HEK293 (cell line): Measurements from ENCODE around the gene FGFR2.

Experiments
- CTCF ChIA-PET: fragments of 350-600 bp; formaldehyde crosslinking; extraction: SDS; loops from one replicate; lab custom pipeline; 2021; ENCODE audit warnings: antibody characterized with exemption; lab: Yijun Ruan, JAX
- POLR2A ChIA-PET: fragments of 300-600 bp; formaldehyde crosslinking; extraction: SDS; loops from one replicate; lab custom pipeline; 2020; ENCODE audit warnings: antibody characterized with exemption, inconsistent platforms; lab: Yijun Ruan, JAX
- H3K27ac ChIP-seq: fragments of 200-500 bp; sonication (Bioruptor generic); 2 replicates; pipeline ENCODE4 v1.5.1; 2014; ENCODE audit warnings: low read depth, low read length, control low read depth, inconsistent platforms; ENCODE audit errors: extremely low read depth
- H3K36me3 ChIP-seq, 2 experiments: fragments of 200-500 bp in 1 of 2; sonication (Bioruptor generic) in 1 of 2; 1 replicate in 1 of 2; 2 replicates in 1 of 2; pipeline ENCODE4 v1.5.1; 2014 to 2017; ENCODE audit warnings: inconsistent platforms in 2 of 2, low read length in 2 of 2; ENCODE audit not compliant: control insufficient read depth in 2 of 2, insufficient read depth in 1 of 2
- H3K4me1 ChIP-seq: fragments of 200-500 bp; sonication (Bioruptor generic); 2 replicates; pipeline ENCODE4 v1.5.1; 2014; ENCODE audit warnings: mild to moderate bottlenecking, low read length, inconsistent platforms; ENCODE audit not compliant: control insufficient read depth, insufficient read depth
- H3K4me3 ChIP-seq: 2 replicates; pipeline ENCODE4 v1.5.1; 2011; ENCODE audit warnings: low read depth, mild to moderate bottlenecking, control low read depth, low read length, moderate library complexity
- H3K9me3 ChIP-seq: fragments of 200-500 bp; sonication (Bioruptor generic); 2 replicates; pipeline ENCODE4 v1.5.1; 2014; ENCODE audit warnings: low read depth, low read length, inconsistent platforms; ENCODE audit not compliant: control insufficient read depth, insufficient read depth
- BCL11B ChIP-seq: fragments of 450-650 bp; formaldehyde crosslinking; IDR thresholded peaks from 2 replicates; pipeline ENCODE4 v1.5.1; 2016; ENCODE audit warnings: low read depth, missing biosample characterization, missing genetic modification characterization
- GLIS1 ChIP-seq: fragments of 450-650 bp; formaldehyde crosslinking; IDR thresholded peaks from 2 replicates; pipeline ENCODE4 v1.5.1; 2016; ENCODE audit warnings: missing biosample characterization, missing genetic modification characterization
- INSM2 ChIP-seq: fragments of 450-650 bp; formaldehyde crosslinking; IDR thresholded peaks from 2 replicates; pipeline ENCODE4 v1.5.1; 2016; ENCODE audit warnings: missing biosample characterization, missing genetic modification characterization
- KLF1 ChIP-seq: fragments of 450-650 bp; formaldehyde crosslinking; IDR thresholded peaks from 2 replicates; pipeline ENCODE4 v1.5.1; 2016; ENCODE audit warnings: missing biosample characterization, missing genetic modification characterization
- PRDM10 ChIP-seq: fragments of 450-650 bp; formaldehyde crosslinking; IDR thresholded peaks from 2 replicates; pipeline ENCODE4 v1.5.1; 2016; ENCODE audit warnings: missing biosample characterization, missing genetic modification characterization
- PRDM2 ChIP-seq: fragments of 450-650 bp; formaldehyde crosslinking; IDR thresholded peaks from 2 replicates; pipeline ENCODE4 v1.5.1; 2016; ENCODE audit warnings: missing biosample characterization, missing genetic modification characterization, borderline replicate concordance
- SP2 ChIP-seq: fragments of 450-650 bp; formaldehyde crosslinking; IDR thresholded peaks from 2 replicates; pipeline ENCODE4 v1.5.1; 2016; ENCODE audit warnings: missing biosample characterization, missing genetic modification characterization
- SP7 ChIP-seq: fragments of 450-650 bp; formaldehyde crosslinking; IDR thresholded peaks from 2 replicates; pipeline ENCODE4 v1.5.1; 2016; ENCODE audit warnings: missing biosample characterization, missing genetic modification characterization
- ZBTB17 ChIP-seq: fragments of 450-650 bp; formaldehyde crosslinking; IDR thresholded peaks from 2 replicates; pipeline ENCODE4 v1.5.1; 2016; ENCODE audit warnings: missing biosample characterization, missing genetic modification characterization
- ZBTB8A ChIP-seq: fragments of 450-650 bp; formaldehyde crosslinking; IDR thresholded peaks from 2 replicates; pipeline ENCODE4 v1.5.1; 2016; ENCODE audit warnings: missing biosample characterization, missing genetic modification characterization
- ZIC2 ChIP-seq: fragments of 450-650 bp; formaldehyde crosslinking; IDR thresholded peaks from 2 replicates; pipeline ENCODE4 v1.5.1; 2016; ENCODE audit warnings: missing biosample characterization, missing genetic modification characterization
- ZNF26 ChIP-seq: fragments of 450-650 bp; formaldehyde crosslinking; IDR thresholded peaks from 2 replicates; pipeline ENCODE4 v1.5.1; 2016; ENCODE audit warnings: missing biosample characterization, missing genetic modification characterization
- ZNF266 ChIP-seq: fragments of 450-650 bp; formaldehyde crosslinking; IDR thresholded peaks from 2 replicates; pipeline ENCODE4 v1.5.1; 2016; ENCODE audit warnings: missing biosample characterization, missing genetic modification characterization, low read depth
- ZNF292 ChIP-seq: fragments of 450-650 bp; formaldehyde crosslinking; IDR thresholded peaks from 2 replicates; pipeline ENCODE4 v1.5.1; 2016; ENCODE audit warnings: low read depth, missing biosample characterization, missing genetic modification characterization, borderline replicate concordance
- ZNF394 ChIP-seq: fragments of 450-650 bp; formaldehyde crosslinking; IDR thresholded peaks from 2 replicates; pipeline ENCODE4 v1.5.1; 2016; ENCODE audit warnings: missing biosample characterization, missing genetic modification characterization, mild to moderate bottlenecking, moderate library complexity, borderline replicate concordance
- ZNF433 ChIP-seq: fragments of 450-650 bp; formaldehyde crosslinking; IDR thresholded peaks from 2 replicates; pipeline ENCODE4 v1.5.1; 2016; ENCODE audit warnings: missing biosample characterization, missing genetic modification characterization, low read depth
- ZNF561 ChIP-seq: fragments of 450-650 bp; IDR thresholded peaks from 2 replicates; pipeline ENCODE4 v1.5.1; 2018; ENCODE audit warnings: missing biosample characterization, missing genetic modification characterization, borderline replicate concordance
- ZNF600 ChIP-seq: fragments of 450-650 bp; formaldehyde crosslinking; IDR thresholded peaks from 2 replicates; pipeline ENCODE4 v1.5.1; 2016; ENCODE audit warnings: missing biosample characterization, missing genetic modification characterization
- ZNF626 ChIP-seq: fragments of 450-650 bp; sonication (Bioruptor Pico); formaldehyde crosslinking; IDR thresholded peaks from 2 replicates; pipeline ENCODE4 v1.5.1; 2018; ENCODE audit warnings: missing biosample characterization, missing genetic modification characterization, inconsistent platforms
- ZNF629 ChIP-seq: fragments of 450-650 bp; formaldehyde crosslinking; IDR thresholded peaks from 2 replicates; pipeline ENCODE4 v1.5.1; 2017; ENCODE audit warnings: missing biosample characterization, missing genetic modification characterization
- ZNF654 ChIP-seq: fragments of 450-650 bp; formaldehyde crosslinking; IDR thresholded peaks from 2 replicates; pipeline ENCODE4 v1.5.1; 2016; ENCODE audit warnings: low read depth, missing biosample characterization, missing genetic modification characterization
- ZSCAN4 ChIP-seq: fragments of 450-650 bp; formaldehyde crosslinking; IDR thresholded peaks from 2 replicates; pipeline ENCODE4 v1.5.1; 2017; ENCODE audit warnings: missing biosample characterization, missing genetic modification characterization

FGFR2 gene

GRCh38 chr10:121595806-121596688 is 2.2 kb downstream of the FGFR2 start (continued):
- TF ChIP-seq PRDM2 (no peak), ZNF266 (tag by site-specific recombination) (no peak), ZNF629 (tag by site-specific recombination) (0 out of 2 replicates have a peak, but pooled peaks have one; percentile 12), ZNF626 (tag by site-specific recombination) (no peak), ZNF654 (tag by site-specific recombination) (no peak), KLF1 (tag by site-specific recombination) (no peak), BCL11B (tag by site-specific recombination) (no peak), GLIS1 (tag by site-specific recombination) (peak; percentile 65), ZNF26 (tag by site-specific recombination) (no peak), ZBTB8A (tag by site-specific recombination) (peak; percentile 32; the same call in 1 of the 2 replicates), ZBTB17 (tag by site-specific recombination) (0 out of 2 replicates have a peak, but pooled peaks have one; percentile 19), ZNF394 (no peak), ZIC2 (tag by site-specific recombination) (peak; percentile 78), INSM2 (no peak), SP2 (tag by site-specific recombination) (peak; percentile 73), ZNF600 (tag by site-specific recombination) (peak; percentile 76), SP7 (tag by site-specific recombination) (peak; percentile 49; the same call in 1 of the 2 replicates)

- Histone ChIP-seq H3K4me1 (peaks cover 11% of the 10 kb centered on the region), H3K4me3 (no peak overlapping the region)
- TF ChIP-seq ZNF292 (tag by site-specific recombination) (no peak), PRDM10 (tag by site-specific recombination) (peak; percentile 9; the same call in 1 of the 2 replicates), ZNF433 (tag by site-specific recombination) (no peak), ZNF561 (tag by site-specific recombination) (no peak), ZSCAN4 (tag by site-specific recombination) (peak; percentile 89)
- TF ChIP-seq, all 188 proteins: peak for 2
- H3K27ac ChIP-seq: no peak overlapping the region
- peaks cover 0 to 28% of the 10 kb centered on the region in 2 experiments; a peak in 2 of 3 replicates for H3K36me3 ChIP-seq
- H3K9me3 ChIP-seq: no peaks in the 10 kb centered on the region
- CTCF ChIA-PET: no interaction called here
- POLR2A ChIA-PET: no interaction called here
Measured at GRCh38 chr10:121595351-121595805, 2.9 kb downstream of the FGFR2 start.
